ENCODE measurements around the gene AP4M1. TPM values are rescaled to one million over a fixed set of nuclear protein-coding genes. Genes with fewer than 3 reads are reported as not detected.

The AP4M1 gene
- total and polyA plus RNA-seq, 10 of the 15 experiments (the other 5 are each of a cell fraction or from before 2014, with no cell fraction given), result 0.77 to 16.1 (median 13.0) TPM

DNA sequence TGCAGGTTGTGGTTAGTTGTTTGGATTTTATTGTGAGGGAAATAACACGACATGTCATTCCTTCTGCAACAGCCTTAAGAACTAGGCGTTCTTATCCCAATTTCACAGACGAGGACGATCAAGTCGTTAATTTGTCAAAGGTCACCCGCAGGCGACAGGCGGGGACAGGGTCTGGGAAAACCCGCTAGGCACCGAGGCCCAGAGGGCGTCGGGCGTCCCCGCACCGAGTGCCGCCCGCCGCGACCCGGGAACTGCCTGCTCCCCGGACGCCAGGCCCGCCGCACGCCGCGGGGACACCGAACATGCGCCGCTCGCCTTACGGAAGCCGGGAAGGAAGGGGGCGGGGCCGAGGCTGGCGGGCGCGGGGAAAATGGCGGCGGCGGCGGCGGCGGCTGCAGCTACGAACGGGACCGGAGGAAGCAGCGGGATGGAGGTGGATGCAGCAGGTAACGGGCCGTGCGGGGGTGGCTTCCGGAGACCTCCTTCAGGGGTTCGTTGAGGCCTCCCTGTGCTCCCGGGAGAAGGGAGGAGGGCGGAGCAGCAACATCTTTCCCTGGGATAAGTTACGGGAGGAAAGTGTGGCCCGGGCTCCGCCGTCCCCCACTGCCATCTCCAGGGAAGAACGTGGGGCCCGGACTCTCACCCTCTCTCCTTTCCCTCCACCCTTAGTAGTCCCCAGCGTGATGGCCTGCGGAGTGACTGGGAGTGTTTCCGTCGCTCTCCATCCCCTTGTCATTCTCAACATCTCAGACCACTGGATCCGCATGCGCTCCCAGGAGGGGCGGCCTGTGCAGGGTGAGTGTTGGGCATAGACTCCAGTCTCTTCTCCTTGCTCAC is 12.6 kb upstream of the AP4M1 start, which contains the start of gene COPS6 (continued):
- TF ChIP-seq, protein P1, sequence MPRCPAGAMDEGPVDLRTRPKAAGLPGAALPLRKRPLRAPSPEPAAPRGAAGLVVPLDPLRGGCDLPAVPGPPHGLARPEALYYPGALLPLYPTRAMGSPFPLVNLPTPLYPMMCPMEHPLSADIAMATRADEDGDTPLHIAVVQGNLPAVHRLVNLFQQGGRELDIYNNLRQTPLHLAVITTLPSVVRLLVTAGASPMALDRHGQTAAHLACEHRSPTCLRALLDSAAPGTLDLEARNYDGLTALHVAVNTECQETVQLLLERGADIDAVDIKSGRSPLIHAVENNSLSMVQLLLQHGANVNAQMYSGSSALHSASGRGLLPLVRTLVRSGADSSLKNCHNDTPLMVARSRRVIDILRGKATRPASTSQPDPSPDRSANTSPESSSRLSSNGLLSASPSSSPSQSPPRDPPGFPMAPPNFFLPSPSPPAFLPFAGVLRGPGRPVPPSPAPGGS (IDR thresholded peaks at IDR 0.05; ENCODE audit: borderline replicate concordance, insufficient read depth, low read depth, low read length, poor library complexity, severe bottlenecking), result peak; percentile 24
- TF ChIP-seq, protein P2, sequence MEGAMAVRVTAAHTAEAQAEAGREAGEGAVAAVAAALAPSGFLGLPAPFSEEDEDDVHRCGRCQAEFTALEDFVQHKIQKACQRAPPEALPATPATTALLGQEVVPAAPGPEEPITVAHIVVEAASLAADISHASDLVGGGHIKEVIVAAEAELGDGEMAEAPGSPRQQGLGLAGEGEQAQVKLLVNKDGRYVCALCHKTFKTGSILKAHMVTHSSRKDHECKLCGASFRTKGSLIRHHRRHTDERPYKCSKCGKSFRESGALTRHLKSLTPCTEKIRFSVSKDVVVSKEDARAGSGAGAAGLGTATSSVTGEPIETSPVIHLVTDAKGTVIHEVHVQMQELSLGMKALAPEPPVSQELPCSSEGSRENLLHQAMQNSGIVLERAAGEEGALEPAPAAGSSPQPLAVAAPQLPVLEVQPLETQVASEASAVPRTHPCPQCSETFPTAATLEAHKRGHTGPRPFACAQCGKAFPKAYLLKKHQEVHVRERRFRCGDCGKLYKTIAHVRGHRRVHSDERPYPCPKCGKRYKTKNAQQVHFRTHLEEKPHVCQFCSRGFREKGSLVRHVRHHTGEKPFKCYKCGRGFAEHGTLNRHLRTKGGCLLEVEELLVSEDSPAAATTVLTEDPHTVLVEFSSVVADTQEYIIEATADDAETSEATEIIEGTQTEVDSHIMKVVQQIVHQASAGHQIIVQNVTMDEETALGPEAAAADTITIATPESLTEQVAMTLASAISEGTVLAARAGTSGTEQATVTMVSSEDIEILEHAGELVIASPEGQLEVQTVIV (IDR thresholded peaks at IDR 0.05; ENCODE audit: borderline replicate concordance, partially characterized antibody), result no peak
- peak; percentile 64; the same call in 1 of the 2 replicates for TF ChIP-seq BACH1 (IDR thresholded peaks at IDR 0.05; ENCODE audit: borderline replicate concordance)
- peak; percentile 55; the same call in 1 of the 2 replicates for TF ChIP-seq TCF12 (IDR thresholded peaks at IDR 0.05; ENCODE audit: low read depth, low read length)
- peak; percentile 43; the same call in 1 of the 2 replicates for TF ChIP-seq ZBED1 (IDR thresholded peaks at IDR 0.05; ENCODE audit: borderline replicate concordance)
- no peak for TF ChIP-seq WRNIP1 (IDR thresholded peaks at IDR 0.05; ENCODE audit: borderline replicate concordance, low read depth, low read length)
- peak; percentile 96 for TF ChIP-seq POLR2A (IDR thresholded peaks at IDR 0.05; ENCODE audit: low read depth, low read length)
- peak; percentile 88; the same call in 1 of the 2 replicates for TF ChIP-seq TAF1 (IDR thresholded peaks at IDR 0.05; ENCODE audit: borderline replicate concordance, low read depth, low read length)
- TF ChIP-seq SP1 (IDR thresholded peaks at IDR 0.05; ENCODE audit: low read depth, low read length), result peak; percentile 61
- TF ChIP-seq ZNF217 (IDR thresholded peaks at IDR 0.05), result no peak
- no peak for TF ChIP-seq ZSCAN29 (IDR thresholded peaks at IDR 0.05)
- peak; percentile 74; the same call in 1 of the 2 replicates for TF ChIP-seq GATAD2B (conservative IDR thresholded peaks at IDR 0.05; ENCODE audit: low read depth)
- peak; percentile 84 for TF ChIP-seq NKRF (conservative IDR thresholded peaks at IDR 0.05)
- no peak for TF ChIP-seq E2F4 (IDR thresholded peaks at IDR 0.05; ENCODE audit: low read depth, low read length)
- no peak for TF ChIP-seq CBX3 (IDR thresholded peaks at IDR 0.05; ENCODE audit: borderline replicate concordance, low read depth)
- no peak for TF ChIP-seq EP300 (IDR thresholded peaks at IDR 0.05; ENCODE audit: borderline replicate concordance in 1 of 2, control insufficient read depth in 1 of 2, low read depth in 2 of 2, low read length in 2 of 2)
- TF ChIP-seq ASH2L (IDR thresholded peaks at IDR 0.05; ENCODE audit: borderline replicate concordance, low read depth), result no peak
- peak; percentile 42; the same call in 1 of the 2 replicates for TF ChIP-seq ZNF24 (IDR thresholded peaks at IDR 0.05)
- TF ChIP-seq MYB (IDR thresholded peaks at IDR 0.05; ENCODE audit: borderline replicate concordance, low read depth, low read length), result no peak
- peak; percentile 81 for TF ChIP-seq IKZF1 (conservative IDR thresholded peaks at IDR 0.05)
- TF ChIP-seq POLR2AphosphoS2 (IDR thresholded peaks at IDR 0.05; ENCODE audit: low read depth, low read length), result peak; percentile 85
- peak; percentile 56; the same call in 1 of the 2 replicates for TF ChIP-seq PML (IDR thresholded peaks at IDR 0.05; ENCODE audit: low read length)
- TF ChIP-seq RUNX3 (IDR thresholded peaks at IDR 0.05; ENCODE audit: low read length), result peak; percentile 9; the same call in 1 of the 2 replicates
- no peak for TF ChIP-seq ZNF384 (IDR thresholded peaks at IDR 0.05; ENCODE audit: borderline replicate concordance, low read depth, low read length)
